GM23248 (cell line): ENCODE results near the gene URB2.

Experiments
- EZH2 ChIP-seq: fragments of 200-600 bp; sonication (generic); IDR thresholded peaks from 2 replicates; pipeline ENCODE4 v1.6.1; 2018; ENCODE audit warnings: antibody characterized with exemption, mild to moderate bottlenecking; ENCODE audit not compliant: insufficient read depth, poor library complexity, severe bottlenecking
- EZH2phosphoT487 ChIP-seq: fragments of 200-600 bp; sonication (generic); IDR thresholded peaks from 2 replicates; pipeline ENCODE4 v1.6.1; 2018; ENCODE audit warnings: antibody characterized with exemption, moderate library complexity, mild to moderate bottlenecking, low read depth; ENCODE audit not compliant: insufficient read depth

- no peak for TF ChIP-seq EZH2
- TF ChIP-seq EZH2phosphoT487 = no peak
These were observed 12.1 kb upstream of the URB2 start for GRCh38 chr1:229613938-229614337.
